D721Med (cell line): ENCODE results near the gene MS4A13.
"Not testable (repeated sequence)": the region's sequence is repeated elsewhere in the genome, so short reads cannot be mapped to it uniquely, and the experiment has no call there.

ENCODE experiments used
- DNase-seq: peaks from one replicate; pipeline ENCODE4 v3.0.0; 2011; ENCODE audit warnings: low spot score; ENCODE audit not compliant: insufficient read length
- FAIRE-seq: peaks from 2 replicates; lab custom pipeline; 2011; peaks lifted over from hg19 to GRCh38; lab: Jason Lieb, UNC
- TF ChIP-seq, protein P1 (sequence below): IDR thresholded peaks from 2 replicates; pipeline ENCODE4 v1.5.1; 2012; ENCODE audit warnings: mild to moderate bottlenecking, control low read depth; ENCODE audit not compliant: insufficient read depth; ENCODE audit errors: missing control alignments

Gene MS4A13

DNA sequence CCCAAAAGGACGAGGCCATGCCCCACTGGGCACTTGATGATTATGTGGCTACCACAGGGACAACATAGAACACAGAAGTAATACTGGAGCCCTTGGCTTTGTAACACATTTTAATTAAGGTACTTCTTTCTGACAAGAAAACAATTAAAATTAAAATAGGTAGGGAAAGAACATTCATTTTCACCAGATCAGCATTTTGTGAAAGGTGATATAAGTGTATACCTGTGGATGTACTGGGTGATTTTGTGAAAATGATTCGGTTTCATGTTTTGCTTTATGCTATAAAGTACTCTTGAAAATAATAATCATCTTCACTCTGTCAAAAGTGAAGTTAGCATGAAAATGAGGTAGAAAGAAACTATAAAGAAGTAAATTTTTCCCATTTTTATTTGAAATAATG is 21.7 kb upstream of the MS4A13 start:
- TF ChIP-seq, protein P1, sequence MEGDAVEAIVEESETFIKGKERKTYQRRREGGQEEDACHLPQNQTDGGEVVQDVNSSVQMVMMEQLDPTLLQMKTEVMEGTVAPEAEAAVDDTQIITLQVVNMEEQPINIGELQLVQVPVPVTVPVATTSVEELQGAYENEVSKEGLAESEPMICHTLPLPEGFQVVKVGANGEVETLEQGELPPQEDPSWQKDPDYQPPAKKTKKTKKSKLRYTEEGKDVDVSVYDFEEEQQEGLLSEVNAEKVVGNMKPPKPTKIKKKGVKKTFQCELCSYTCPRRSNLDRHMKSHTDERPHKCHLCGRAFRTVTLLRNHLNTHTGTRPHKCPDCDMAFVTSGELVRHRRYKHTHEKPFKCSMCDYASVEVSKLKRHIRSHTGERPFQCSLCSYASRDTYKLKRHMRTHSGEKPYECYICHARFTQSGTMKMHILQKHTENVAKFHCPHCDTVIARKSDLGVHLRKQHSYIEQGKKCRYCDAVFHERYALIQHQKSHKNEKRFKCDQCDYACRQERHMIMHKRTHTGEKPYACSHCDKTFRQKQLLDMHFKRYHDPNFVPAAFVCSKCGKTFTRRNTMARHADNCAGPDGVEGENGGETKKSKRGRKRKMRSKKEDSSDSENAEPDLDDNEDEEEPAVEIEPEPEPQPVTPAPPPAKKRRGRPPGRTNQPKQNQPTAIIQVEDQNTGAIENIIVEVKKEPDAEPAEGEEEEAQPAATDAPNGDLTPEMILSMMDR = no peak
- FAIRE-seq = no peak
- no peak for DNase-seq

DNA sequence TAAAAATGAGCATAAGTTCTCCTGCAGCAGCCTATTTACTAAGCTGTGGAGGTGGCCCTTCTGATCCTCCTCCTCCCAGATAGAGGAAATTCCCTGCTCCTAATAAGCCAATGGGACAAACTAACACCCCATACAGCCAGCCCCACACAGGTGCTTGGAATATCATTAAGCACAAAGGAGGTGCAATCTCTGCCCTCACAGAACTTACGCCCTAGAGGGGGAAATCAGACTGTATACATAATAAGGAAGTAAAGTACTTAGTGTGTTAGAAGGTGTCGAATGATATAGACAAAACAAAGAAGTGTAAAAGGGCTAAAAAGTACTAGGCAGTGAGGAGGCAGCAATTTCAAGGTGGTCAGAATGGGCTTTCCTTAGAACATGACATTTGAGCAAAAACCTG is 16.8 kb upstream of the MS4A13 start:
- FAIRE-seq (no peak), DNase-seq (no peak)
- TF ChIP-seq, protein P1 = no peak

DNA sequence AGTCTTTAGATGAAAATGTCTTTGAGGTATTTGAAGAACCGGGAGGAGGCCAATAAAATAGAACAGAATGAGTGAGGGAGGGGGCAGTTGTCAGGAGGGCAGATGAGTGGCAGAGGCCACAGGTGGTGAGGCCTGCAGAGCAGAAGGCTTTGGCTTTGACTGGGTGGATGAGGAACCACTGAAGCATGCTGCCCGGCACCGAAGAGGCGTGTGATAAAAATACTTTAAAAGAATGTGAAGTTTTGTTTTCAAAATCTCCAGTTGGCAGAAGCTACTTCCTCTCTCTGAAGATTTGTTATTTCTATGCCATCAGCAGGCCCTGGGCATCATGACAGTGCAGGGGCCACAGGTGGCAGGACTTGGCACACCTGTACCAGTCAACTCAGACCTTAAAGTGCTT is 16.3 kb upstream of the MS4A13 start:
- FAIRE-seq = no peak
- no peak for DNase-seq
- TF ChIP-seq, protein P1 = no peak

DNA sequence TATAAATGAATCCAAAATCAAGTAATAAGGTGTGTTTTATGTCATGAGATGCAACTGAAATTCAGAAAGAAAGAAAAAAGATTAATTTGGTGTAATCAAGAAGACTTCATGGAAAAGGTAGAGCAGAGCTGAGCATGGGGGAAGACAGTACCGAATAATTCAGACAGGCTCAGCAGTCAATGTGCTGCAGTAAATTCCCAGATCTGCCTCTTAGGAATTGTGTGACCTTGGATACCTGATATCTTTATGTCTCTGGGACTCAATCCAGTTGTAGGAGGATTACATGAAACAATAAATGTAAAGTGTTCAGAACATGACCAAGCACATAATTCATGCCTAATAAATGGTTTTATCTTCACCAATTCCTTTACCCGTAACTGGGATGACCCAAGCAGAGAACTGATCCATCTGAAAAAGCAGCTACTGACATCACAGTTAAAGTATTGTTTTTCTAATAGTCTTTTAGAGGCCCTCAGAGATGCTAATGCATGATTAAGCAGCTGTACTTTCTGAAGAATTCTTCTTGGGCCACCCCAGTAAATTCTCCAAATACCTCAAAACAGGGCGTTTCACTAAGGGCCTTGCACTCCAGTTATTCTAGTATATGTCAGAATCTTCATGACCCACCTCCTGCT is 14.8 kb upstream of the MS4A13 start:
- no peak for DNase-seq
- TF ChIP-seq, protein P1 = no peak
- FAIRE-seq = no peak

DNA sequence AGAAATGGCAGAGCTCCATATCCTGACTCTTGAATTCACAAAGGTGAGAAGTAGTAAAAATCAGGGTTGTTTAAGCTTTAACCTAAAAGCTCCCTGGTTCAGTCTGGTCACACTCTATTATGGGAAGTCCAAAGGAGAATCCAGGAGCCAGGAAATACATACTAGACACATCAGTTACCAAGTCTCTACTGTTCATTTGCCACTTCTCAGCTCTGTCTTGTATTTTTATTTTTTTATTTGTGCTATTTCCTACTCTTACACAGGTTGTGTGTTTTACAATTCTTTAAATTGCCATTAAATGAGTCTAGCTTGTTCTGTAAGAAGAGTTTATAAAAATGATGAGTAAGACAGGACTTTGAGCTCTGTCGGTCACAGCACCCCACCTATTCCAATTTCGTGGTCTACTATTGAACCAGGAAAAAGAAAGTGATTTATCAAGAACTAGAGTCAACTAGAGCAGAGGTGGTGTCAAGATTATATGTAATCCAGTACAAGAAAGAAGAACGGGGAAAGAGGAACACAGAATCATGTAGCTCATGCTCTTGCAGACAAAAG is 12.9 kb upstream of the MS4A13 start:
- FAIRE-seq = no peak
- DNase-seq = no peak
- TF ChIP-seq, protein P1 = no peak

DNA sequence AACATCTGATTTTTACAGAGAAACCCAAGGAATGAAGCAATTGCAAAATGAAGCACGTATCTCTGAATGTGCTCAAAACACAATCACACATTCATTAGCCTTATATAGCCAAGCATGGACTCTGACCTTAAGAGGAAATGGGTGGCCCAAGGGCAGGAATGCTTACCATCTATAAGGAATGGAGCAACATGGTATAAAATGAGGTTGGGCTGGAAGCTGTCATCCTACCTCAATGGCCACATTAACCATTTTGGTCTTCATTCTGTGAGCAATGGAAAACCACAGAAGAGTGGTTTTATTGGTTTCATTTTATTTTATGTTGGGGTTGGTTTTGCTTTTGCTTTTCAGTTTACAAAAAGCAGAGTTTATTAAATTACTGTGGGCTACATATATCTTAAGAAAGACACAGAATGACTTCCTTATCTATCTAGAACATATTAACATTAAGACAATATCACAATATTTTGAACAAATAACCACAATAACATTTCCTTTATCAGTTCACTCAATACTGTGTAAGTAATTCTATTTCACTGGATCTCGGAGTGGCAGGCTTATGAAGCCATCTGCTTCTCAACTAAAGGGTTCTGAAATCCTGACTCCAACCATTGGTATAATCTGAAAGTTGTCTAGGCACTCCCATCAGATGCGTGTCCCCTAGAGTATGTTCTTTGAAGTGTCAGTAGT is 10.8 kb upstream of the MS4A13 start:
- FAIRE-seq (no peak), DNase-seq (no peak)
- TF ChIP-seq, protein P1 = no peak

DNA sequence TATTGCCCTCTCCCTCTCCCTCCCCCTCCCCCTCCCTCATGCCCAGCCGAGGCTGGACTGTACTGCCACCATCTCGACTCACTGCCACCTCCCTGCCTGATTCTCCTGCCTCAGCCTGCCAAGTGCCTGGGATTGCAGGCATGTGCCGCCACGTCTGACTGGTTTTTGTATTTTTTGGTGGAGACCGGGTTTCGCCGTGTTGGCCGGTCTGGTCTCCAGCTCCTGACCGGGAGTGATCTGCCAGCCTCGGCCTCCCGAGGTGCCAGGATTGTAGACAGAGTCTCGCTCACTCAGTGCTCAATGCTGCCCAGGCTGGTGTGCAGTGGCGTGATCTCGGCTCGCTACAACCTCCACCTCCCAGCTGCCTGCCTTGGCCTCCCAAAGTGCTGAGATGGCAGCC is 5.6 kb upstream of the MS4A13 start:
- FAIRE-seq, DNase-seq: not testable (repeated sequence)

DNA sequence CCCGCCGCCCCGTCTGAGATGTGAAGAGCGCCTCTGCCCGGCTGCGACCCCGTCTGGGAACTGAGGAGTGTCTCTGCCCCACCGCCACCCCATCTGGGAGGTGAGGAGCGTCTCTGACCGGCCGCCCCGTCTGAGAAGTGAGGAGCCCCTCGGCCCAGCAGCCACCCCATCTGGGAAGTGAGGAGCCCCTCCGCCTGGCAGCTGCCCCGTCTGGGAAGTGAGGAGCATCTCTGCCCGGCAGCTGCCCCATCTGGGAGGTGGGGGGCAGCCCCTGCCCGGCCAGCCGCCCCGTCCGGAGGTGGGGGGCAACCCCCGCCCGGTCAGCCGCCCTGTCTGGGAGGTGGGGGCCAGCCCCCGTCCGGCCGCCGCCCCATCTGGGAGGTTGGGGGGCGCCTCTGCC is 5.0 kb upstream of the MS4A13 start:
- FAIRE-seq, DNase-seq: not testable (repeated sequence)
